Measurements from ENCODE around the gene ZBTB20. TPM values are rescaled to one million over a fixed set of nuclear protein-coding genes. Genes with fewer than 3 reads are reported as not detected.

ZBTB20 gene
- polyA plus RNA-seq, 1 donor = 1.1 TPM

DNA sequence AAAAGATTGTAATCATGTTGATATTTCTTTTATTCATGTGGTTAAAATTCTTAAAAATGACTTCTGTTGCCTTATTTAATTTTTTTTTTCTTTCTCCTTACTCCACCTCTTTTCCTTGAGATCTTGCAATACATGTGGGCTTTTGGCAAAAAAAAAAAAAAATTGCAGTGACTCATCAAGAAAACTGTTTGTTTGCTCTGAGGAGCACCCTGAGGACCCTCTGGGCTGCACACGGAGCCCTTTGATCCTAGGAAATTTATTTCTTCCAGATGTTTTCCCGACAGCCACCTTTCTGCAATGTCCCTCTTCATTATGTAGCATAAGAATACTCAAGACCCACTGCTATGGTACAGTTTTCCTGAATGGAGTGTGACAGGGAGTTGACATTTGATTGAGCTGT is 371.7 kb downstream of the ZBTB20 start:
- H3K4me1 ChIP-seq (ENCODE audit: control insufficient read depth, insufficient read depth, low read length) = no peaks in the 10 kb centered on the region
- no peaks in the 10 kb centered on the region for H3K36me3 ChIP-seq (ENCODE audit: control insufficient read depth, insufficient read depth, low read length)
- no peak for DNase-seq
- WGBS (ENCODE audit: insufficient coverage, low lambda C conversion rate) = no CpG with 5 or more reads among the region's 2 CpGs
- no peaks in the 10 kb centered on the region for H3K27me3 ChIP-seq (ENCODE audit: control insufficient read depth, insufficient read depth, low read length)
- H3K27ac ChIP-seq (ENCODE audit: low read length) = no peak overlapping the region
- H3K4me3 ChIP-seq (ENCODE audit: low read length) = no peak overlapping the region
- H3K9me3 ChIP-seq (ENCODE audit: control insufficient read depth, low read depth, low read length) = peaks cover 4% of the 10 kb centered on the region

DNA sequence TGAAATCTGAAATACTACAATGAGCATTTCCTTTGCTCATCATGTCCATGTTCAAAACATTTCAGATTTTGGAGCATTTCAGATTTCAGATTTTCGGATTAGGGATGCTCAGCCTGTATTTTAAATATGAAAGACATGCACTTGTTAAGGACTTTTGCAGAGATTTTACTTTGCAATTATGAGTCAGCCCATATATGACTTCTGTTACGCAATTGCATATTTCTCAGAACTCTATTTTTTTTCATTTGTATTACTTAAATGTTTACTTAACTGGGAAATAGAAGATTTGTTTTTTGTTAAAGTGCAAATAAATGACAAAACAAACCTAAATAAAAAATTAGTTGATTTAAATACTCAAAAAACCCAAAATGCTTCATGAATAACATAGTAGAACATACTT is 376.2 kb downstream of the ZBTB20 start:
- Histone ChIP-seq H3K27me3 (ENCODE audit: control insufficient read depth, insufficient read depth, low read length) (no peaks in the 10 kb centered on the region), H3K36me3 (ENCODE audit: control insufficient read depth, insufficient read depth, low read length) (no peaks in the 10 kb centered on the region), H3K9me3 (ENCODE audit: control insufficient read depth, low read depth, low read length) (peaks cover 4% of the 10 kb centered on the region), H3K27ac (ENCODE audit: low read length) (no peak overlapping the region), H3K4me1 (ENCODE audit: control insufficient read depth, insufficient read depth, low read length) (no peaks in the 10 kb centered on the region), H3K4me3 (ENCODE audit: low read length) (no peak overlapping the region)
- DNase-seq = peak in 1 of 2 donors; percentile 31
- 50% methylated on average over 1 of the region's 2 CpGs for WGBS (ENCODE audit: insufficient coverage, low lambda C conversion rate)

DNA sequence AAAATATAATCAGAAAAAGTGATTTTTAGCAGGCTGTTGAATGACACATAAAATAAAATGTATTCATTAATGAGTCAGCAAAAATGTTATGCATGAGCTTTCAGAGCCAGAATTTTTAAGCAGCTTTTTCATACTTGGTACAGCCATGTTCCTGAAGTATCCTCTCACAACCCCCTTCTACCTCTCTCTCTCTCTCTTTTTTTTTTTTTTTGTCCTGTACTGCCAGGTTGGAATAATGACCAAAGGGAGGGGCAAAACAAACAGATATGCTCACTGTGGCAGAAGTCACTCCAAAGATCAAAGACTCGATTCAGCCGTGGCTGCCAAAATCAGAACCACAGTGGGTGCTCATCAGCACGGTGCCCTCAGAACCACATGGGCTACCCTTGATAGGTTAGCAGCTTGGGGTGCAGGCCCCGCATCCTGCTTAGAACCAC is 383.0 kb downstream of the ZBTB20 start:
- no CpG with 5 or more reads among the region's 4 CpGs for WGBS (ENCODE audit: insufficient coverage, low lambda C conversion rate)

DNA sequence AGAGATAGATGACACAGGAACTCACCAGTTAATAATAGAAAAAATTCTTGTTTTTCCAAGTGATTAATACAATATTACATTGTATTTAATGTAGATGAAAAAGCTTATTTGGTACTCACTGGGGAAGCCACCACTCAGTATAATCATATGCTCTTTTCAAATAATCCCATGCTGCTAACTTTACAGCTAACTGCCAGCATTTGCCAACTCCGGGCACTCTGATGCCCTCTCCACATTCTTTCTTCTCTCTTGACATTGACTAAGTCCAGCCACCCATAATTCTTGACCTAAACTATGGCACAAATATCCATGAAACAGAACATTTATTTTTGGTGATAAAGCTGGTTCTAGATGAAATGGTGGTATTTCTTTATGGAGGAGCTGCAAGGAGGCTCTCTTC is 384.9 kb downstream of the ZBTB20 start:
- Histone ChIP-seq H3K27me3 (ENCODE audit: control insufficient read depth, insufficient read depth, low read length) (no peaks in the 10 kb centered on the region), H3K36me3 (ENCODE audit: control insufficient read depth, insufficient read depth, low read length) (no peaks in the 10 kb centered on the region), H3K9me3 (ENCODE audit: control insufficient read depth, low read depth, low read length) (no peaks in the 10 kb centered on the region), H3K27ac (ENCODE audit: low read length) (no peak overlapping the region), H3K4me3 (ENCODE audit: low read length) (no peak overlapping the region), H3K4me1 (ENCODE audit: control insufficient read depth, insufficient read depth, low read length) (peaks cover 14% of the 10 kb centered on the region)
- no peak for DNase-seq
- WGBS (ENCODE audit: insufficient coverage, low lambda C conversion rate) = no CpG with 5 or more reads among the region's 1 CpG

More for the DNA sequence above, 383.0 kb downstream of the ZBTB20 start:
- Histone ChIP-seq H3K36me3 (ENCODE audit: control insufficient read depth, insufficient read depth, low read length) (no peaks in the 10 kb centered on the region), H3K4me3 (ENCODE audit: low read length) (no peak overlapping the region), H3K4me1 (ENCODE audit: control insufficient read depth, insufficient read depth, low read length) (peaks cover 6% of the 10 kb centered on the region), H3K27me3 (ENCODE audit: control insufficient read depth, insufficient read depth, low read length) (no peaks in the 10 kb centered on the region), H3K9me3 (ENCODE audit: control insufficient read depth, low read depth, low read length) (no peaks in the 10 kb centered on the region), H3K27ac (ENCODE audit: low read length) (no peak overlapping the region)
- DNase-seq = peak; percentile 18 to 43

DNA sequence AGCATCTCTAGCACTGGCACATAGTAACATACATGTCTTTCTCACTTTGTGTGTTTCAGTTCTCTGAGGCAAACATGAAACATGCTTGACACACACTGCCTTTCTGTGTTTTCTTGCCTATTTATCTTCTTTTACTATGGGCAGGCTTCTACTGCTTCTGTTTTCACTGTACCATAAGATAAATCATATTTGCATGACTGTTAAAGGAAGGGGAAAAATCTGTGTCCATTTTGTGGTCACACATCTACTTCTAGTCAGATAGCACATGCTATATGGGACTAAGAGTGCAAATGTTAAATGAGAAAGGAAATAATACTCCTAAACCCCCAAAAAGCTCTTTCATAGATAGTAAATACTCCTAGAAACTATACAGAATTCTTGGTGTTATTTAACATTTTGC is 386.4 kb downstream of the ZBTB20 start:
- Histone ChIP-seq H3K27me3 (ENCODE audit: control insufficient read depth, insufficient read depth, low read length) (no peaks in the 10 kb centered on the region), H3K9me3 (ENCODE audit: control insufficient read depth, low read depth, low read length) (no peaks in the 10 kb centered on the region), H3K36me3 (ENCODE audit: control insufficient read depth, insufficient read depth, low read length) (no peaks in the 10 kb centered on the region), H3K4me1 (ENCODE audit: control insufficient read depth, insufficient read depth, low read length) (peaks cover 14% of the 10 kb centered on the region), H3K4me3 (ENCODE audit: low read length) (no peak overlapping the region), H3K27ac (ENCODE audit: low read length) (no peak overlapping the region)
- DNase-seq = no peak

DNA sequence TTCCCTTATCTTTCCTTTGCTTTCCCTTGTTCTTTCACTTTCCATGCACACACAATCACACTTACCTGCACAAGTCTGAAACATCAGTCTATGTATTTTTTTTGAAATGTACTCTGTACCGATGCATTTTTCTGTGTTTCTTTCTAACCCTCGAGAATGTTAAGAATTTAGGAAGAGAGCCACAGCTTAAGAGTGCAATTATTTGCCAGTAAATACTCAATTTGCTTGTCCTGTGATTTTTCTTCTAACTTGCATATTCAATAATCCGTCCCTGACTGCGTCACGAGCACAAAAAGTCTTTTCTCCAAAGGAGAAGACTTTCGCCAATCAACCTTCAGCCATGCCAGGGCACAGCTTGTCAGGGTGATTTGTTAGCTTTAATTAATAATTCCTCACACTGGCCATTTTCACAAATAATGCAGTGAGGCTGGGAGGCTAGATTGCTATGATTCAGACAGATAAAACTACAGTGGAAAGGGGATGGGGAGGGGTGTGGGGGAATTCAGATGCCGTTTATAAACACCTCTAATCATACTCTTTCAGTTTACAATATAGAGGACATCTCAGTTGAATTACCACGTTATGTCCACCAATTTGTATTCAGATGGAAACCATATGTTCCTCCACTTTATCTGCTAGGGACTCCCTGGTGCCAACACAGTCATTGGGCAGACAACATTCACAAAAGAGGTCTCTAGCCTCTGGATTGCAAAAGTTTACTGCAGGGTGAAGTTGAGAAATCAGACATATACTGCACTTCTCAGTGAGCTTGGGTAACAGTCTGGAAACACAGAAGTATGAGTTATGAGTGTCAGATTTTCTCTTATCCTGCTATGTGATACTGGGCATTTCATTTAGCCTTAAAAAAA is 388.0 kb downstream of the ZBTB20 start:
- Histone ChIP-seq H3K4me1 (ENCODE audit: control insufficient read depth, insufficient read depth, low read length) (peaks cover 14% of the 10 kb centered on the region), H3K27ac (ENCODE audit: low read length) (no peak overlapping the region), H3K4me3 (ENCODE audit: low read length) (peak overlapping the region; percentile 20), H3K27me3 (ENCODE audit: control insufficient read depth, insufficient read depth, low read length) (no peaks in the 10 kb centered on the region), H3K9me3 (ENCODE audit: control insufficient read depth, low read depth, low read length) (no peaks in the 10 kb centered on the region), H3K36me3 (ENCODE audit: control insufficient read depth, insufficient read depth, low read length) (no peaks in the 10 kb centered on the region)
- 41% methylated on average over 4 of the region's 8 CpGs for WGBS (ENCODE audit: insufficient coverage, low lambda C conversion rate)
- peak; percentile 26 to 54 for DNase-seq

DNA sequence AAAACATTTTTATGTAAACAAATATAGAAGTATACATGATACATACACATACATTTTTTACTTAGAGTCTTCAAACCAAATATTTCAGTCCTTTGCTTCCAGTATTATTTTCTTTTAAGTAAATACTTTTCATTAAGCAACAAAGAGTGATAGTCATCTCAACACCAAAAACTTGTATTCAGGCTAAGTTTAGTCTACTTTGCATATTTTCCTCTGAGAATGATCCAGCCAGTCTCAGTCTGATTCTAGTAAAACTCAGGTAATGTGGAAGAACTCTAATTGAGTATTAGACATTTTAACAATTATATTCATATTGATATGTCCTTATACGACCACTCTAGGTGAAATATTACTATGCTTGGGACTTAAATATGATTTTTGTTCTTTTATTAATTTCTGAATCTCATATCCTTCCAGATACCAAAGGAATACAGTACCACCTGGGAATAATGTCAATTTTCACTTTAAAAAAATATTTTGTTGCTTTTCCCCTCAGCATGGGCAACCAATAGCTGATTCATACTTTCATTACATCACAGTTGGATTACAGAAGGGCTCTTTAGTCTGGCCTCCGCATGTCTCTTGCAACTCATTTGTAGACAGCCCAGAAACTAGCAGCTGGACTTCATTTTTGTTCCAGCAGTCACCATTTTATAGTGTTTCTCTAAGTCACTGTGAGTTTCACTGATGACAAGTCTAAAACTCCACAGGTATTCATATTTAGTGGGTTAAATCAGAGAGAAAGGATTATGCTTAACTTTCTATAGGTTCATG is 390.4 kb downstream of the ZBTB20 start:
- Histone ChIP-seq H3K27me3 (ENCODE audit: control insufficient read depth, insufficient read depth, low read length) (no peaks in the 10 kb centered on the region), H3K36me3 (ENCODE audit: control insufficient read depth, insufficient read depth, low read length) (no peaks in the 10 kb centered on the region), H3K4me3 (ENCODE audit: low read length) (no peak overlapping the region), H3K4me1 (ENCODE audit: control insufficient read depth, insufficient read depth, low read length) (peaks cover 14% of the 10 kb centered on the region), H3K9me3 (ENCODE audit: control insufficient read depth, low read depth, low read length) (no peaks in the 10 kb centered on the region), H3K27ac (ENCODE audit: low read length) (no peak overlapping the region)
- 80% methylated on average over 1 of the region's 2 CpGs for WGBS (ENCODE audit: insufficient coverage, low lambda C conversion rate)
- DNase-seq = no peak

DNA sequence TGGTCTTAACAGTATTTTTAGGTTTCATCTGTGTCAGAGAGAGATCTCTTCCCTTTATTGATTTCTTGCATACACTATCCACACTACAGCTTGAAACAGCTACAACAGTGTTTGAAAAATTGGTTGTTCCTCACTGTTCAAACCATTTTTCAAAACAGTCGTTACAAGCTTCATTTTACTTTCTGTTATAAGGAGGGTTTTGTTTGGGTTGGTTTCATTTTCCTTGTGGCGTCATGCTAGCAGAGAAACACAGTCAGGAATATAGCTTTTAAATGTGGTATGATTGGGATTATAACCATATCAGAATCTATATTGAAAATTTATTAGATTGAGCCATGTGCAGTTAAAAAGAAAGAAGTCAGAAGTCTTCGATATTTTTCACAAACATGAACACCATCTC is 400.6 kb downstream of the ZBTB20 start:
- Histone ChIP-seq H3K27me3 (ENCODE audit: control insufficient read depth, insufficient read depth, low read length) (no peaks in the 10 kb centered on the region), H3K4me1 (ENCODE audit: control insufficient read depth, insufficient read depth, low read length) (peaks cover 3% of the 10 kb centered on the region), H3K9me3 (ENCODE audit: control insufficient read depth, low read depth, low read length) (no peaks in the 10 kb centered on the region), H3K4me3 (ENCODE audit: low read length) (peak overlapping the region; percentile 2), H3K36me3 (ENCODE audit: control insufficient read depth, insufficient read depth, low read length) (no peaks in the 10 kb centered on the region), H3K27ac (ENCODE audit: low read length) (peak overlapping the region; percentile 48)
- WGBS (ENCODE audit: insufficient coverage, low lambda C conversion rate) = 40% methylated on average over 1 of the region's 3 CpGs
- DNase-seq = peak in 1 of 2 donors; percentile 27

DNA sequence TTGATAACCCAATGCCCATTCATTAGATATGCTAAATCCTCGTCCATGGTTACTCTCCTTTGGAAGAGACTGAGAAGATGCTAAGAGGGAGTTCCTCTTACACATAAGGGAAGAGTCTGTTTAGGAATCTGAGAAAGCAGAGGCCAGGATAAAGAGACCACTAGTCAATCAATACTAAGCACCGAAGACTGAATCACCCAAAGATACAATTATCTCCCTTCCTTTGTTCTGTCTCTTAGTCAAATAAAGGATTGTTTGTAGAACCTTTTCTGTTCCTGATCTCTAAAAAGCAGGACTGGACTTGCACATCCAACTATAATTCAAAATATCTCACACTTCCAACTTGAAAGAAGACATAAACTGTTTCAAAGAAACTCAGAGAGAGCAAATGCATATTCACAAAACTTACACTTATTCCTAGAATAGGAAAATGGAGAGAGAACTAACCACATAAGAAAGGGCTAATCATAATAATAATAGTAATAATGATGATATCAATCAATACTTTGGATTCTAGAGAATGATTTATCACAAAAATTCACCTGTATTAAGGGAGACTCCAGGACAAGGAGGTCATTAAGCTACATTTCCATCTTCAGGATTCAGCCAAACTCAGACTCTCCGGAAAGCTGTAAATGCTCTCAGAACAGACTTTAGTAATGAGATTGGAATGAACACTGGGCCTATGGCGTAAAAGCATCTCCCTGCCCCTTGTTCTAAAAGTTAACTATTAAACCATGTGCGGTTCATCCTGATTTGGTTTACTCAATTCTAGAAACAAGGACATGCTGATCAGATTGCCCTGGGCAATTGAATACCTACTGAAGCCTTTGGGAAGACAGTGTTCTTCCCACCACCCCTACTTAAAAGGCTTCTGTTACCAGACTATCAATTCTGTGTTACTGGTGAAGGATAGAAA is 401.5 kb downstream of the ZBTB20 start:
- Histone ChIP-seq H3K9me3 (ENCODE audit: control insufficient read depth, low read depth, low read length) (no peaks in the 10 kb centered on the region), H3K27me3 (ENCODE audit: control insufficient read depth, insufficient read depth, low read length) (no peaks in the 10 kb centered on the region), H3K36me3 (ENCODE audit: control insufficient read depth, insufficient read depth, low read length) (no peaks in the 10 kb centered on the region), H3K27ac (ENCODE audit: low read length) (peak overlapping the region; percentile 48), H3K4me3 (ENCODE audit: low read length) (no peak overlapping the region), H3K4me1 (ENCODE audit: control insufficient read depth, insufficient read depth, low read length) (peaks cover 3% of the 10 kb centered on the region)
- WGBS (ENCODE audit: insufficient coverage, low lambda C conversion rate) = 67% methylated on average over 1 of the region's 5 CpGs
- DNase-seq = peak; percentile 45 to 81
